PC-3 (cell line): ENCODE data around the gene SOX12. TPM values are rescaled to one million over a fixed set of nuclear protein-coding genes. Genes with fewer than 3 reads are reported as not detected.

Source experiments
- ATAC-seq: fragments of 200-7000 bp; cut with Tn5 transposase; 2 replicates; pipeline ENCODE4 v1.9.1; 2020; ENCODE audit warnings: mild to moderate bottlenecking, moderate library complexity
- BruUV-seq: library from RNA; stranded (reverse); fragments of 400-500 nt; replicated peaks from 2 replicates; lab custom pipeline; 2021; lab: Mats Ljungman, UMichigan
- CTCF ChIA-PET: fragments of 300-600 bp; sonication (Branson Sonifier 250); formaldehyde crosslinking; loops from one replicate; lab custom pipeline; 2022; ENCODE audit warnings: antibody characterized with exemption; lab: Charles Lee
- POLR2A ChIA-PET: fragments of 300-600 bp; sonication (Branson Sonifier 250); formaldehyde crosslinking; loops from one replicate; lab custom pipeline; 2022; ENCODE audit warnings: antibody characterized with exemption; ENCODE audit not compliant: unreplicated experiment; lab: Charles Lee
- DNase-seq: peaks from one replicate; pipeline ENCODE4 v3.0.0-alpha.2; 2015
- H2AFZ ChIP-seq: fragments of 300-600 bp; sonication (generic); 2 replicates; pipeline ENCODE4 v1.6.0; 2016; ENCODE audit warnings: antibody characterized with exemption, low read length
- H3F3A ChIP-seq: fragments of 300-600 bp; sonication (generic); one replicate; pipeline ENCODE4 v1.6.0; 2017; ENCODE audit warnings: antibody characterized with exemption, low read length, control low read depth, mild to moderate bottlenecking; ENCODE audit not compliant: unreplicated experiment
- H3K27ac ChIP-seq: fragments of 300-600 bp; sonication (generic); 2 replicates; pipeline ENCODE4 v1.5.1; 2016; ENCODE audit warnings: mild to moderate bottlenecking, low read length
- H3K27me3 ChIP-seq: fragments of 300-600 bp; sonication (generic); 2 replicates; pipeline ENCODE4 v1.6.1; 2016; ENCODE audit warnings: low read length, mixed read lengths
- H3K36me3 ChIP-seq: fragments of 300-600 bp; sonication (generic); 2 replicates; pipeline ENCODE4 v1.6.1; 2016; ENCODE audit warnings: low read depth, mixed run types, low read length, mixed read lengths
- H3K4me1 ChIP-seq: fragments of 300-600 bp; sonication (generic); 2 replicates; pipeline ENCODE4 v1.5.1; 2016; ENCODE audit warnings: low read length; ENCODE audit not compliant: insufficient read depth
- H3K4me2 ChIP-seq: fragments of 300-600 bp; sonication (generic); 2 replicates; pipeline ENCODE4 v1.6.0; 2016; ENCODE audit warnings: low read length
- H3K4me3 ChIP-seq: fragments of 300-600 bp; sonication (generic); 2 replicates; pipeline ENCODE4 v1.5.1; 2016; ENCODE audit warnings: mild to moderate bottlenecking, low read length, mixed read lengths
- H3K79me2 ChIP-seq: fragments of 300-600 bp; sonication (generic); 2 replicates; pipeline ENCODE4 v1.6.1; 2017; ENCODE audit warnings: low read length, mixed read lengths
- H3K9ac ChIP-seq: fragments of 300-600 bp; sonication (generic); 2 replicates; pipeline ENCODE4 v1.6.0; 2016; ENCODE audit warnings: mild to moderate bottlenecking, low read length
- H3K9me2 ChIP-seq: fragments of 300-600 bp; sonication (generic); replicated peaks from 2 replicates; pipeline ENCODE4 v1.6.1; 2016; ENCODE audit warnings: mixed run types, low read length, mixed read lengths
- H3K9me3 ChIP-seq: fragments of 300-600 bp; sonication (generic); 2 replicates; pipeline ENCODE4 v1.6.1; 2016; ENCODE audit warnings: low read length, mixed read lengths
- H4K20me1 ChIP-seq: fragments of 300-600 bp; sonication (generic); 2 replicates; pipeline ENCODE4 v1.6.1; 2016; ENCODE audit warnings: low read length, mixed read lengths
- CTCF ChIP-seq: fragments of 300-600 bp; sonication (generic); conservative IDR thresholded peaks from 2 replicates; pipeline ENCODE4 v1.5.1; 2017; ENCODE audit warnings: antibody characterized with exemption, low read depth, mild to moderate bottlenecking, low read length
- EZH2 ChIP-seq: fragments of 300-600 bp; sonication (generic); IDR thresholded peaks from one replicate; pipeline ENCODE4 v1.6.1; 2017; ENCODE audit warnings: antibody characterized with exemption, mild to moderate bottlenecking, low read length; ENCODE audit not compliant: unreplicated experiment
- EZH2phosphoT487 ChIP-seq: fragments of 300-600 bp; sonication (generic); IDR thresholded peaks from 2 replicates; pipeline ENCODE4 v1.6.1; 2018; ENCODE audit warnings: mild to moderate bottlenecking, antibody characterized with exemption, low read length, borderline replicate concordance
- intact Hi-C: fragments of 100-400 bp; cut with micrococcal nuclease; formaldehyde crosslinking; loops from 2 replicates; pipeline ENCODE4 v1.9.0; 2023
- total RNA-seq: library from RNA; depleted of rRNA; stranded (reverse); fragments of >200 nt; gene quantifications from 2 replicates; pipeline ENCODE4 v1.2.3, GENCODE V29; 2014

The SOX12 gene
- total RNA-seq, 1 experiment from 2014 or later = 13.8 TPM

GRCh38 chr20:324177-325044 is 941 bp upstream of the SOX12 start:
- no peaks in the 10 kb centered on the region for H3K9me3 ChIP-seq
- POLR2A ChIA-PET = interaction anchor here (0.5 to 0.7 kb wide), 5 partner anchors 14 to 60 kb away, joined by 3 to 4 read pairs (median 3); no protein-coding TSS in a partner anchor
- peaks cover 29% of the 10 kb centered on the region for H3K4me1 ChIP-seq
- CTCF ChIA-PET = interaction anchor here (0.5 to 0.8 kb wide), 3 partner anchors 38 to 107 kb away, joined by 4 to 5 read pairs (median 5); no protein-coding TSS in a partner anchor
- intact Hi-C loops = loop anchor here (1.0 to 5.0 kb wide), 2 partner anchors 27 to 87 kb away; partner anchors contain the start of gene ZCCHC3
- peaks cover 26% of the 10 kb centered on the region for H3K79me2 ChIP-seq
- H3K27me3 ChIP-seq = no peaks in the 10 kb centered on the region
- no peaks in the 10 kb centered on the region for H3K9me2 ChIP-seq
- peak overlapping the region; percentile 91 for H3K4me2 ChIP-seq
- no peaks in the 10 kb centered on the region for H3K36me3 ChIP-seq
- DNase-seq (peak; percentile 97), ATAC-seq (peak; percentile 55)
- H3F3A ChIP-seq = no peaks in the 10 kb centered on the region
- peak overlapping the region; percentile 73 for H2AFZ ChIP-seq
- TF ChIP-seq EZH2 = no peak
- TF ChIP-seq CTCF = 0 out of 2 replicates have a peak, but pooled peaks have one; percentile 21
- peak; percentile 99 for TF ChIP-seq EZH2phosphoT487
- peak overlapping the region; percentile 17 for H3K9ac ChIP-seq
- H4K20me1 ChIP-seq = peaks cover 5% of the 10 kb centered on the region
- BruUV-seq = TSS peak; percentile 99
- H3K27ac ChIP-seq = peak overlapping the region; percentile 71
- H3K4me3 ChIP-seq = peak overlapping the region; percentile 69

- H3K9me3 ChIP-seq = no peaks in the 10 kb centered on the region
- H4K20me1 ChIP-seq = peaks cover 5% of the 10 kb centered on the region
- no peak overlapping the region; the same call in 1 of the 2 replicates for H3K27ac ChIP-seq
- TF ChIP-seq EZH2phosphoT487 (no peak), EZH2 (no peak), CTCF (no peak)
- peak overlapping the region; percentile 46 for H3K9ac ChIP-seq
- intact Hi-C loops = loop anchor here (5.0 kb wide), 1 partner anchor 89 kb away; no protein-coding TSS in a partner anchor
- no peaks in the 10 kb centered on the region for H3K9me2 ChIP-seq
- peak; percentile 57 for DNase-seq
- ChIA-PET POLR2A (no interaction called here), CTCF (no interaction called here)
- no peaks in the 10 kb centered on the region for H3K27me3 ChIP-seq
- peak overlapping the region; percentile 68 for H2AFZ ChIP-seq
- 0 out of 2 replicates have a peak, but pooled peaks have one; percentile 0 for ATAC-seq
- H3K4me1 ChIP-seq = peaks cover 33% of the 10 kb centered on the region
- no peaks in the 10 kb centered on the region for H3K36me3 ChIP-seq
- BruUV-seq = no TSS peak
- H3F3A ChIP-seq = no peaks in the 10 kb centered on the region
- H3K79me2 ChIP-seq = peaks cover 26% of the 10 kb centered on the region
- peak overlapping the region; percentile 74 for H3K4me3 ChIP-seq
- peak overlapping the region; percentile 90 for H3K4me2 ChIP-seq
These were observed 715 bp downstream of the SOX12 start for GRCh38 chr20:325889-326644.
